IMR-90 (cell line): ENCODE data around the gene TFAP2C. TPM values are rescaled to one million over a fixed set of nuclear protein-coding genes. Genes with fewer than 3 reads are reported as not detected.

Experiments
- ATAC-seq: fragments of 200-7000 bp; cut with Tn5 transposase; 2 replicates; pipeline ENCODE4 v1.9.1; 2020; ENCODE audit warnings: low read depth, mild to moderate bottlenecking, moderate library complexity
- BruUV-seq: library from RNA; stranded (reverse); fragments of 400-500 nt; replicated peaks from 2 replicates; lab custom pipeline; 2021; lab: Mats Ljungman, UMichigan
- CTCF ChIA-PET: fragments of 300-600 bp; formaldehyde crosslinking; extraction: SDS; loops from one replicate; lab custom pipeline; 2021; ENCODE audit warnings: antibody characterized with exemption; lab: Yijun Ruan, JAX
- POLR2A ChIA-PET: fragments of 300-600 bp; sonication (Branson Sonifier 250); formaldehyde crosslinking; loops from one replicate; lab custom pipeline; 2022; ENCODE audit warnings: antibody characterized with exemption; ENCODE audit not compliant: unreplicated experiment; lab: Charles Lee
- DNase-seq: peaks from one replicate; pipeline ENCODE4 v3.0.0; 2013
- H2AFZ ChIP-seq: replicated peaks from 2 replicates; pipeline ENCODE3; 2013; ENCODE audit warnings: low read length, mild to moderate bottlenecking; ENCODE audit not compliant: poor library complexity
- H2AK5ac ChIP-seq: 2 replicates; pipeline ENCODE4 v1.6.1; 2013; ENCODE audit warnings: low read depth, low read length, inconsistent platforms
- H2AK9ac ChIP-seq: replicated peaks from 2 replicates; pipeline ENCODE3; 2013; ENCODE audit warnings: mild to moderate bottlenecking, low read depth, low read length, moderate library complexity; ENCODE audit not compliant: poor library complexity
- H2BK120ac ChIP-seq: 2 replicates; pipeline ENCODE4 v1.6.1; 2013; ENCODE audit warnings: low read depth, low read length, inconsistent platforms
- H2BK15ac ChIP-seq: 3 replicates; pipeline ENCODE4 v1.6.1; 2013; ENCODE audit warnings: low read depth, low read length, inconsistent platforms
- H2BK20ac ChIP-seq: 2 replicates; pipeline ENCODE4 v1.6.1; 2013; ENCODE audit warnings: low read depth, mild to moderate bottlenecking, inconsistent platforms, low read length, moderate library complexity
- H2BK5ac ChIP-seq: 2 replicates; pipeline ENCODE4 v1.6.1; 2013; ENCODE audit warnings: mild to moderate bottlenecking, low read depth, low read length, inconsistent platforms; ENCODE audit not compliant: poor library complexity, severe bottlenecking
- H3K14ac ChIP-seq: replicated peaks from 2 replicates; pipeline ENCODE4 v1.6.1; 2013; ENCODE audit warnings: low read depth, low read length, inconsistent platforms
- H3K18ac ChIP-seq: 2 replicates; pipeline ENCODE4 v1.6.1; 2013; ENCODE audit warnings: low read depth, low read length, control low read depth
- H3K23ac ChIP-seq: 2 replicates; pipeline ENCODE4 v1.6.1; 2013; ENCODE audit warnings: low read depth, low read length, inconsistent platforms
- H3K27ac ChIP-seq: 2 replicates; pipeline ENCODE4 v1.5.1; 2013; ENCODE audit warnings: mild to moderate bottlenecking, control low read depth, low read length; ENCODE audit not compliant: insufficient read depth
- H3K27me3 ChIP-seq: 2 replicates; pipeline ENCODE4 v1.6.1; 2013; ENCODE audit warnings: low read length; ENCODE audit not compliant: control insufficient read depth, insufficient read depth
- H3K36me3 ChIP-seq: 2 replicates; pipeline ENCODE4 v1.6.1; 2013; ENCODE audit warnings: low read length, mixed read lengths; ENCODE audit not compliant: control insufficient read depth, insufficient read depth
- H3K4ac ChIP-seq: 2 replicates; pipeline ENCODE4 v1.6.1; 2013; ENCODE audit warnings: low read depth, low read length, inconsistent platforms
- H3K4me1 ChIP-seq: 2 replicates; pipeline ENCODE4 v1.6.1; 2013; ENCODE audit warnings: low read length, mixed read lengths; ENCODE audit not compliant: control insufficient read depth, insufficient read depth
- H3K4me2 ChIP-seq: 2 replicates; pipeline ENCODE4 v1.6.1; 2013; ENCODE audit warnings: low read depth, mild to moderate bottlenecking, control low read depth, low read length, moderate library complexity
- H3K4me3 ChIP-seq: 2 replicates; pipeline ENCODE4 v1.5.1; 2013; ENCODE audit warnings: low read depth, mild to moderate bottlenecking, control low read depth, low read length, moderate library complexity; ENCODE audit not compliant: insufficient read depth
- H3K56ac ChIP-seq: 2 replicates; pipeline ENCODE4 v1.6.1; 2013; ENCODE audit warnings: low read length, inconsistent platforms; ENCODE audit not compliant: insufficient read depth; ENCODE audit errors: extremely low read depth
- H3K79me1 ChIP-seq, 2 experiments: 2 replicates each; pipeline ENCODE4 v1.6.1; 2013; ENCODE audit warnings: low read length in 2 of 2, inconsistent platforms in 1 of 2, low read depth in 1 of 2
- H3K9ac ChIP-seq: 2 replicates; pipeline ENCODE4 v1.6.1; 2013; ENCODE audit warnings: low read depth, low read length, control low read depth
- H3K9me1 ChIP-seq: 2 replicates; pipeline ENCODE4 v1.6.1; 2013; ENCODE audit warnings: low read length, inconsistent platforms; ENCODE audit not compliant: insufficient read depth
- H3K9me3 ChIP-seq: 2 replicates; pipeline ENCODE4 v1.6.1; 2013; ENCODE audit warnings: low read length; ENCODE audit not compliant: control insufficient read depth, insufficient read depth
- H4K20me1 ChIP-seq: 2 replicates; pipeline ENCODE4 v1.6.1; 2013; ENCODE audit warnings: low read length, inconsistent platforms; ENCODE audit not compliant: insufficient read depth
- H4K5ac ChIP-seq: 2 replicates; pipeline ENCODE4 v1.6.1; 2013; ENCODE audit warnings: mild to moderate bottlenecking, low read depth, low read length, control low read depth
- H4K8ac ChIP-seq, 2 experiments: 2 replicates each; pipeline ENCODE4 v1.6.1; 2013; ENCODE audit warnings: low read depth in 2 of 2, low read length in 2 of 2, control low read depth in 1 of 2, inconsistent platforms in 1 of 2
- H4K91ac ChIP-seq: 2 replicates; pipeline ENCODE4 v1.6.1; 2013; ENCODE audit warnings: low read depth, low read length, inconsistent platforms; ENCODE audit not compliant: insufficient read depth
- BHLHE40 ChIP-seq: fragments of 150-350 bp; IDR thresholded peaks from 2 replicates; pipeline ENCODE4 v1.6.1; 2016; ENCODE audit warnings: mild to moderate bottlenecking, low read depth, low read length
- CEBPB ChIP-seq: IDR thresholded peaks from 2 replicates; pipeline ENCODE4 v1.6.1; 2012; ENCODE audit warnings: low read depth, low read length, improper control_type of control experiment
- CHD1 ChIP-seq: IDR thresholded peaks from 2 replicates; pipeline ENCODE4 v1.6.1; 2012; ENCODE audit warnings: low read depth, low read length, improper control_type of control experiment
- FOS ChIP-seq: fragments of 150-350 bp; IDR thresholded peaks from 2 replicates; pipeline ENCODE4 v1.6.1; 2016; ENCODE audit warnings: low read depth, low read length
- MAFK ChIP-seq: IDR thresholded peaks from 2 replicates; pipeline ENCODE4 v1.6.1; 2012; ENCODE audit warnings: low read depth, low read length, improper control_type of control experiment
- POLR2A ChIP-seq: IDR thresholded peaks from 2 replicates; pipeline ENCODE4 v1.6.1; 2012; ENCODE audit warnings: mild to moderate bottlenecking, low read depth, low read length
- RAD21 ChIP-seq: IDR thresholded peaks from 2 replicates; pipeline ENCODE4 v1.6.1; 2012; ENCODE audit warnings: low read length, improper control_type of control experiment
- RCOR1 ChIP-seq: IDR thresholded peaks from 2 replicates; pipeline ENCODE4 v1.6.1; 2012; ENCODE audit warnings: mild to moderate bottlenecking, low read length, improper control_type of control experiment; ENCODE audit not compliant: insufficient replicate concordance
- RFX5 ChIP-seq: IDR thresholded peaks from 2 replicates; pipeline ENCODE4 v1.8.0; 2012; ENCODE audit warnings: low read depth, mild to moderate bottlenecking, low read length, moderate library complexity
- USF2 ChIP-seq: fragments of 150-350 bp; IDR thresholded peaks from 2 replicates; pipeline ENCODE4 v1.6.1; 2017; ENCODE audit warnings: mild to moderate bottlenecking, antibody characterized with exemption, low read length, low read depth
- WGBS, 2 experiments: methylation state at CpG; one replicate each; pipeline versions ENCODE4 v1.1.5 to v1.1.7; 2013; ENCODE audit warnings: missing lambda C conversion rate in 2 of 2; ENCODE audit not compliant: insufficient read length in 1 of 2; ENCODE audit errors: extremely low coverage in 2 of 2; 5-methylcytosine and 5-hydroxymethylcytosine counted together
- dilution Hi-C: fragments of 300-500 bp; cut with HindIII; formaldehyde crosslinking; loops from one replicate; pipeline ENCODE4 v1.14.3; 2018; ENCODE audit warnings: low sequenced_read_pairs; ENCODE audit not compliant: unreplicated experiment
- in situ Hi-C: fragments of 300-500 bp; cut with MboI; formaldehyde crosslinking; loops from 3 replicates; pipeline ENCODE4 v1.14.3; 2019; ENCODE audit warnings: low sequenced_read_pairs, inconsistent platforms, mixed read lengths
- intact Hi-C: fragments of 100-400 bp; cut with micrococcal nuclease; formaldehyde crosslinking; loops from 2 replicates; pipeline ENCODE4 v1.10.0; 2022
- polyA plus RNA-seq, 3 experiments: library from polyadenylated mRNA; depleted of rRNA; stranded (reverse); fragments of >200 nt; gene quantifications; 2 replicates each; pipeline ENCODE4 v1.2.3, GENCODE V29; 2012; ENCODE audit warnings: low replicate concordance in 1 of 3
- total RNA-seq: library from RNA; depleted of rRNA; stranded (reverse); fragments of >200 nt; gene quantifications from 2 replicates; pipeline ENCODE4 v1.2.3, GENCODE V29; 2012
- TF ChIP-seq, protein P1 (sequence below): conservative IDR thresholded peaks from 2 replicates; pipeline ENCODE4 v1.5.1; 2012; ENCODE audit warnings: mild to moderate bottlenecking, low read depth, low read length, improper control_type of control experiment

The TFAP2C gene
- total and polyA plus RNA-seq, 2 of the 4 experiments (the other 2 are of a cell fraction), result under 0.01 to 0.05 TPM

DNA sequence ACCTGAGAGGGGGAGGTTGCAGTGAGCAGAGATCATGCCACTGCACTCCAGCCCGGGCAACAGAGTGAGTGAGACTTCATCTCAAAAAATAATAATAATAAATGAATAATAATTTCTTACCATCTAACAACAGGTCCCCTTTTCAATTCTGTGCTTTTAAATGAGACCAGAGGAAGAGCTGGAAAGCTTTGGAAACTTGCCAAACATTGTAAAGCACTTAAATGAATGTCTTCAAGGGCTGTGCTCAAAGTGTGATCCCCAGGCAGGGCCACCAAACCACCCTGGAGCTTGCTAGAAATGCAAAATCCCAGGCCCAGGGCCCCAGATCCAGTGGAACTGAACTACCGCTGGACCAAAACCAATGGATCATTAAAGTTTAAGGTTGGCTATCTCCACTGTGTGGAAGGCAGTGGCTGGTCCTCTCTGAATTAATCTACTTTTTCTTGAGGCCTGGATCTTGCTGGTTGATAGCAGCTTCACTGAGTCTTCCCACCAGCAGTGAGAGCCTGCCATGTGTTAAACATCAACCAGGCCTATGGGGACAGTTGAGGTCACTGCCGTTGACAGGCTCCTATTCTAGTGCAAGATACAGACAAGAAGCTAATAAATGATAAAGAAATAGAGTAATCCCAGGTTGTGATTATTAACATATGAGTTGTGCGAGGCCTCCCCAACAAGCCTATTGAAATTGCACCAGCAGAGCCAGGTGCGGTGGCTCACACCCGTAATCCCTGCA lies 23.7 kb upstream of the TFAP2C start:
- 100% methylated on average over 3 of the region's 6 CpGs; no CpG with 5 or more reads in 1 of the 2 experiments for WGBS, 2 experiments
- Histone ChIP-seq H3K4me1 (no peaks in the 10 kb centered on the region), H3K4ac (no peak overlapping the region), H3K56ac (no peak overlapping the region), H4K8ac (no peak overlapping the region), H4K5ac (no peak overlapping the region), H3K4me3 (no peak overlapping the region), H3K36me3 (no peaks in the 10 kb centered on the region), H3K9me3 (no peaks in the 10 kb centered on the region), H3K4me2 (no peak overlapping the region), H2AK9ac (no peak overlapping the region), H2BK120ac (no peak overlapping the region), H3K27ac (no peak overlapping the region), H3K9me1 (no peaks in the 10 kb centered on the region), H2BK5ac (no peak overlapping the region), H2BK20ac (no peak overlapping the region), H3K79me1 (no peaks in the 10 kb centered on the region), H3K27me3 (no peaks in the 10 kb centered on the region), H4K91ac (no peak overlapping the region), H3K18ac (no peak overlapping the region), H2AK5ac (no peak overlapping the region), H2BK15ac (no peak overlapping the region), H3K9ac (no peak overlapping the region), H3K23ac (no peak overlapping the region), H2AFZ (no peak overlapping the region), H4K20me1 (no peaks in the 10 kb centered on the region), H3K14ac (no peak overlapping the region)
- TF ChIP-seq POLR2A (no peak), RAD21 (no peak), RFX5 (no peak), USF2 (no peak), CHD1 (no peak), MAFK (no peak), CEBPB (no peak), RCOR1 (no peak), BHLHE40 (no peak), FOS (no peak)
- TF ChIP-seq, protein P1, sequence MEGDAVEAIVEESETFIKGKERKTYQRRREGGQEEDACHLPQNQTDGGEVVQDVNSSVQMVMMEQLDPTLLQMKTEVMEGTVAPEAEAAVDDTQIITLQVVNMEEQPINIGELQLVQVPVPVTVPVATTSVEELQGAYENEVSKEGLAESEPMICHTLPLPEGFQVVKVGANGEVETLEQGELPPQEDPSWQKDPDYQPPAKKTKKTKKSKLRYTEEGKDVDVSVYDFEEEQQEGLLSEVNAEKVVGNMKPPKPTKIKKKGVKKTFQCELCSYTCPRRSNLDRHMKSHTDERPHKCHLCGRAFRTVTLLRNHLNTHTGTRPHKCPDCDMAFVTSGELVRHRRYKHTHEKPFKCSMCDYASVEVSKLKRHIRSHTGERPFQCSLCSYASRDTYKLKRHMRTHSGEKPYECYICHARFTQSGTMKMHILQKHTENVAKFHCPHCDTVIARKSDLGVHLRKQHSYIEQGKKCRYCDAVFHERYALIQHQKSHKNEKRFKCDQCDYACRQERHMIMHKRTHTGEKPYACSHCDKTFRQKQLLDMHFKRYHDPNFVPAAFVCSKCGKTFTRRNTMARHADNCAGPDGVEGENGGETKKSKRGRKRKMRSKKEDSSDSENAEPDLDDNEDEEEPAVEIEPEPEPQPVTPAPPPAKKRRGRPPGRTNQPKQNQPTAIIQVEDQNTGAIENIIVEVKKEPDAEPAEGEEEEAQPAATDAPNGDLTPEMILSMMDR, result no peak
- POLR2A ChIA-PET, result no interaction called here
- no peak for DNase-seq
- ATAC-seq, result no peak
- no TSS peak for BruUV-seq
- dilution Hi-C loops (no loop called here), in situ Hi-C loops (no loop called here), intact Hi-C loops (no loop called here)
- CTCF ChIA-PET, result no interaction called here
